MM.1S (cell line): ENCODE measurements around the gene ATE1.

ENCODE experiments used
- DNase-seq: peaks from one replicate; pipeline ENCODE4 v3.0.0-alpha.2; 2015
- H2AFZ ChIP-seq: fragments of 300-600 bp; sonication (generic); 2 replicates; pipeline ENCODE4 v1.6.0; 2016; ENCODE audit warnings: antibody characterized with exemption, low read length
- H3F3A ChIP-seq: fragments of 300-600 bp; sonication (generic); 2 replicates; pipeline ENCODE4 v1.6.1; 2016; ENCODE audit warnings: mild to moderate bottlenecking, antibody characterized with exemption, low read length, moderate library complexity, mixed read lengths; ENCODE audit not compliant: insufficient read depth
- H3K27ac ChIP-seq: fragments of 300-600 bp; sonication (generic); 2 replicates; pipeline ENCODE4 v1.5.1; 2016; ENCODE audit warnings: mild to moderate bottlenecking, low read length
- H3K27me3 ChIP-seq: fragments of 300-600 bp; sonication (generic); replicated peaks from 2 replicates; pipeline ENCODE4 v1.6.0; 2016; ENCODE audit warnings: low read length; ENCODE audit not compliant: insufficient read depth
- H3K36me3 ChIP-seq: fragments of 300-600 bp; sonication (generic); replicated peaks from 2 replicates; pipeline ENCODE4 v1.6.1; 2016; ENCODE audit warnings: mild to moderate bottlenecking, low read length, mixed read lengths; ENCODE audit not compliant: insufficient read depth
- H3K4me1 ChIP-seq: fragments of 300-600 bp; sonication (generic); 2 replicates; pipeline ENCODE4 v1.6.1; 2016; ENCODE audit warnings: low read length, mixed read lengths
- H3K4me2 ChIP-seq: fragments of 300-600 bp; sonication (generic); 2 replicates; pipeline ENCODE4 v1.6.0; 2016; ENCODE audit warnings: low read depth, low read length
- H3K4me3 ChIP-seq: fragments of 300-600 bp; sonication (generic); 2 replicates; pipeline ENCODE4 v1.5.1; 2016; ENCODE audit warnings: low read length, mixed read lengths
- H3K79me2 ChIP-seq: fragments of 300-600 bp; sonication (generic); 2 replicates; pipeline ENCODE4 v1.6.1; 2016; ENCODE audit warnings: mixed run types, low read length, mixed read lengths
- H3K9ac ChIP-seq: fragments of 300-600 bp; sonication (generic); 2 replicates; pipeline ENCODE4 v1.6.1; 2016; ENCODE audit warnings: low read length, mixed read lengths
- H3K9me2 ChIP-seq: fragments of 300-600 bp; sonication (generic); replicated peaks from 2 replicates; pipeline ENCODE4 v1.6.1; 2016; ENCODE audit warnings: mild to moderate bottlenecking, low read length, mixed read lengths; ENCODE audit not compliant: insufficient read depth
- H3K9me3 ChIP-seq: fragments of 300-600 bp; sonication (generic); replicated peaks from 2 replicates; pipeline ENCODE4 v1.6.1; 2016; ENCODE audit warnings: mild to moderate bottlenecking, low read length, mixed read lengths; ENCODE audit not compliant: insufficient read depth
- H4K20me1 ChIP-seq: fragments of 300-600 bp; sonication (generic); 2 replicates; pipeline ENCODE4 v1.6.1; 2016; ENCODE audit warnings: mild to moderate bottlenecking, low read length, moderate library complexity, mixed read lengths; ENCODE audit not compliant: insufficient read depth
- EZH2 ChIP-seq: fragments of 300-600 bp; sonication (generic); optimal IDR thresholded peaks from 2 replicates; pipeline ENCODE3; 2017; ENCODE audit warnings: low read depth, mild to moderate bottlenecking, antibody characterized with exemption, low read length, mixed read lengths
- EZH2phosphoT487 ChIP-seq: fragments of 300-600 bp; sonication (generic); IDR thresholded peaks from 2 replicates; pipeline ENCODE4 v1.6.1; 2018; ENCODE audit warnings: antibody characterized with exemption, low read length
- TF ChIP-seq, protein P1 (sequence below): fragments of 300-600 bp; sonication (generic); IDR thresholded peaks from 2 replicates; pipeline ENCODE4 v1.5.1; 2016; ENCODE audit warnings: antibody characterized with exemption, low read length, mixed read lengths

The ATE1 gene

DNA sequence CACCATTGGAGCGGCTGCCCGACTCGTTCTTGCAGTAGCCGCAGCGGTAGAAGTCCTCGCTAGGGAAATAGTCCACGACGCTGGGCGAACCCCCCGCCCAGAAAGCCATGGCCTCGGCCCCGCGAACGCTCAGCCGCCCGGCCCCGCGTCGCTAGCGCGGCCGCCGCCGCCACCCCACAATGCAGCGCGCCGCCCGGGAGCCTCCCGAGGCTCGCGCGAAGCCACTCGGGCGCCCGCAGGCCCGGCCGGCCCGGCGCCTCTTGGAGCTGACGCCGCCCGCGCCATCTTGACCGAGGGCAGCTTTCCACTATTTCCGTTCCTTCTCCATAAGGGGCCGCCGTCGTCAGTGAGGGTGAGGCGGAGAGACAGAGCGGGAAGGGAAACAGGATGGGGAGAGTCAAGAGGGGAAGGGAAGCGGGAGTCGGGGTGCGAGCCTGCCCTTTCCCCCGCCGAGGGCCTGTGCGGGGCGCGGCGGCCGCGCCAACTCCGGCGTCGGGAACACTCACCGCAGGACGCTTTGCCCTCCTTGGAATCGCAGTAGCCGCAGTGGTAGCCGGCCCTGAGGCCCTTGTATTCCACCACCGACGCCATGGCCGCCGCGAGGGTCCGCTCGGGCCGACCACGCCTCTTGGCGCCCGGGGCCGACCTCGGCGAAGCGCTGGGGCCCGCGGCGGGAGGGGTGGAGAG, at the start of gene ATE1:
TSS of gene ATE1 (minus strand) at position 191 of the 687 bp plus-strand sequence. CDS start at position 109, 82 bp downstream.
- Histone ChIP-seq H3K4me3 (peak within 1 kb of the TSS; percentile 97), H3K9ac (peak within 1 kb of the TSS; percentile 97), H3F3A (peaks cover 5% of the 10 kb centered on the region; the same call in 1 of the 2 replicates), H2AFZ (peak within 1 kb of the TSS; percentile 97), H3K79me2 (peaks cover 36% of the 10 kb centered on the region), H3K4me2 (peak within 1 kb of the TSS; percentile 89), H3K9me2 (no peaks in the 10 kb centered on the region), H3K9me3 (no peaks in the 10 kb centered on the region), H3K27ac (peak within 1 kb of the TSS; percentile 69), H3K27me3 (no peaks in the 10 kb centered on the region), H3K36me3 (no peaks in the 10 kb centered on the region), H4K20me1 (no peaks in the 10 kb centered on the region), H3K4me1 (peaks cover 3% of the 10 kb centered on the region; the same call in 1 of the 2 replicates)
- TF ChIP-seq, protein P1, sequence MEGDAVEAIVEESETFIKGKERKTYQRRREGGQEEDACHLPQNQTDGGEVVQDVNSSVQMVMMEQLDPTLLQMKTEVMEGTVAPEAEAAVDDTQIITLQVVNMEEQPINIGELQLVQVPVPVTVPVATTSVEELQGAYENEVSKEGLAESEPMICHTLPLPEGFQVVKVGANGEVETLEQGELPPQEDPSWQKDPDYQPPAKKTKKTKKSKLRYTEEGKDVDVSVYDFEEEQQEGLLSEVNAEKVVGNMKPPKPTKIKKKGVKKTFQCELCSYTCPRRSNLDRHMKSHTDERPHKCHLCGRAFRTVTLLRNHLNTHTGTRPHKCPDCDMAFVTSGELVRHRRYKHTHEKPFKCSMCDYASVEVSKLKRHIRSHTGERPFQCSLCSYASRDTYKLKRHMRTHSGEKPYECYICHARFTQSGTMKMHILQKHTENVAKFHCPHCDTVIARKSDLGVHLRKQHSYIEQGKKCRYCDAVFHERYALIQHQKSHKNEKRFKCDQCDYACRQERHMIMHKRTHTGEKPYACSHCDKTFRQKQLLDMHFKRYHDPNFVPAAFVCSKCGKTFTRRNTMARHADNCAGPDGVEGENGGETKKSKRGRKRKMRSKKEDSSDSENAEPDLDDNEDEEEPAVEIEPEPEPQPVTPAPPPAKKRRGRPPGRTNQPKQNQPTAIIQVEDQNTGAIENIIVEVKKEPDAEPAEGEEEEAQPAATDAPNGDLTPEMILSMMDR: no peak
- TF ChIP-seq EZH2phosphoT487 (no peak), EZH2 (no peak)
- DNase-seq: peak; percentile 81

DNA sequence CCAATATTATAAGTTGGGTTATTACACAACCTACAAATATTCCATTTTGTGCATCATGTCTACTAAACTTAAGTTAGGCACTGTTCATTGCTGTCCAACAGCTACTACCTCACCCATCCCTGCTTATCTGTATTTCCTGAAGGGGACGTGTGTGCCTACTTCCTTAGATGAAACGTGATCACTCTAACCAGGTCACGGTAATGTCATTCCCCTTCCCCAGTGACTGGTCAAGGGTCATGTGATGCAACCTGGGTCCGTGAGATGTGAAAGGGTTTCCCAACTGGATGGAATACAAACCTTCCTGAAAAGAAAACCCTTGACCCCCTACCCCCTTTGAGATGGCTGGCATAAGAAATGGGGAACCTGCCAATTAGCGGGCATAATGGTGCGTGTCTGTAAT, 48.8 kb upstream of the ATE1 start:
- Histone ChIP-seq H3K4me3 (no peak overlapping the region), H3K36me3 (no peaks in the 10 kb centered on the region; the same call in 1 of the 2 replicates)
- TF ChIP-seq EZH2phosphoT487 (no peak), EZH2 (no peak)
- TF ChIP-seq, protein P1: no peak

DNA sequence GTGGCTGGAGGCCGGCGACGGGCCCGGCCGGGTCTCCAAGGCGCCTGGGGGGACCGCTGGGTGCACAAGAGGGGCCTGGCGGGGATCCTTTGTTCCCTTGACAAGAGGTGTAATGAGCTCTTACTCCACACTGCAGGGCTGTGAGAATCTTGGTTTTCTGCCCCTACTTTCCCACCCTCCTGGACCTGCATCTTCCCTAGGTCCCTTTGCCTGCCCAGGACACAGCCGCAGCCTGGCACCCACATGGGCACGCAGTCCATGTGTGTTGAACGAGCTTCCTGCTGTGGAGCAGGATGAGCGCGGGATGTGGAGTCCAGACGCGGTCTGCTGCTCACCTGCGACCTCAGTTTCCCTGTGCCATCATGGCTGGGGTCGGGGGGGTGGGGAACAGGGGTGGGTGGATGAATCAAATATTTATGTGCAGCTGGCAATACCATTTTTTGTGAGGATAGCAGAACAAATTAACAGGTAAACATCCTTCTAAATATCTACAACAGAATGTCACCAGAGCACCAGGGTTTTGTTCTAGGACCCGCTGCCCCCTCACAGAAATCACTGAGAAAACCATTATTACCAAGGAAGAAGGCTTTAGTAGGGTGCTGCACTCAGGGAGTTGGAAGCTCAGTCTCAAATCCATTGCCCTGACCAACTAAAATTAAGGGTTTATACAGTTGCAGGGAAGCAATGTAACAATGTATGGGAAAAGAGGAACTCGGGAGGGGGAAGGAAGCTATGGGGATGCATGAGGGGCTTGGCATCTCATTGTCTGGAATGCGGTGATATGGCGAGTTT, 47.7 kb upstream of the ATE1 start:
- no peak for TF ChIP-seq EZH2
- TF ChIP-seq, protein P1: peak; percentile 77; the same call in 1 of the 2 replicates
- Histone ChIP-seq H3K79me2 (peaks cover 29% of the 10 kb centered on the region), H3K4me2 (peak overlapping the region; percentile 58; the same call in 1 of the 2 replicates), H3K27ac (peak overlapping the region; percentile 96; the same call in 1 of the 2 replicates), H4K20me1 (no peaks in the 10 kb centered on the region; the same call in 1 of the 2 replicates), H3K9me2 (no peaks in the 10 kb centered on the region), H3K36me3 (peaks cover 2% of the 10 kb centered on the region; the same call in 1 of the 2 replicates), H3F3A (peaks cover 2% of the 10 kb centered on the region; the same call in 1 of the 2 replicates), H3K27me3 (no peaks in the 10 kb centered on the region), H3K9ac (peak overlapping the region; percentile 100; the same call in 1 of the 2 replicates), H2AFZ (peak overlapping the region; percentile 86), H3K4me1 (0 out of 2 replicates have a peak, but pooled peaks cover 6% of the 10 kb centered on the region), H3K9me3 (no peaks in the 10 kb centered on the region; the same call in 1 of the 2 replicates), H3K4me3 (peak overlapping the region; percentile 99)
- DNase-seq: no peak

More for the DNA sequence above, 48.8 kb upstream of the ATE1 start:
- Histone ChIP-seq H3K27ac (no peak overlapping the region), H4K20me1 (no peaks in the 10 kb centered on the region), H3K4me2 (no peak overlapping the region), H3K9me3 (no peaks in the 10 kb centered on the region; the same call in 1 of the 2 replicates), H3K9ac (no peak overlapping the region), H3K79me2 (peaks cover 26% of the 10 kb centered on the region), H3K27me3 (no peaks in the 10 kb centered on the region), H3K9me2 (no peaks in the 10 kb centered on the region), H2AFZ (no peak overlapping the region), H3F3A (peaks cover 2% of the 10 kb centered on the region; the same call in 1 of the 2 replicates), H3K4me1 (0 out of 2 replicates have a peak, but pooled peaks cover 6% of the 10 kb centered on the region)
- DNase-seq: no peak
